ENCODE results near the gene SLC12A8. TPM values are rescaled to one million over a fixed set of nuclear protein-coding genes. Genes with fewer than 3 reads are reported as not detected.
"Not testable (repeated sequence)": the region's sequence is repeated elsewhere in the genome, so short reads cannot be mapped to it uniquely, and the experiment has no call there.

SLC12A8 gene
- total RNA-seq, 6 experiments from 2014 or later = 8.5 to 23.4 (median 20.3) TPM

DNA sequence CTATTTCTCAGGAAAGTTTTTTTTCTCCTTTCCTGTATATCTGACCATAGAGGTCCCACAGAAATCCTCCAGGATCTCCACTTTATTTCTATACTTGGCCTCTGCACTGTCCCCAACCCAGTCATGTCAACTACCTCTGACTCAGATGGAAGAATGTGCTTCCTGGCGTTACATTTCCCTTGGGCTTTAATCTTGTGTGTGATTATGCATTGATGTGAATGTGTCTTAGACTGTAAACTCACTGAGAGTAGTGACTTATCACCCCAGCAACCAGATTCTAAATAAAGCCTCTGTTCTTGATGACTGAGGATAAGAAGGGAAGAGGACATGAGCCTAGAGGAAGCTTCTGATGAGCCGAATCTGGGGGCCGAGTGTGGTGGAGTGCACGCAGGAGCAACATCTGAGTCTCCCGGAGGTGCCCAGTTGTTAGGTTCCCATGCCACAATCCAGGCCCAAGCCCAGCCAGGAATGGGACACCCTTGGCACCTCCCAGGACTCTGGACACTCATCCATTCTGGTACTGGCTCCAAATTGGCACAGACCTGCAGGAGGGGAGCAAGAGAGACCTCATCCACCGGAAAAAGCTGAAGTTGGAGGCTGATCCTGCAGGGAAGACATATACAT lies 124.7 kb downstream of the SLC12A8 start:
- DNase-seq (no peak), ATAC-seq (no peak)
- intact Hi-C loops (cut with DNase I) = no loop called here
- Histone ChIP-seq H3K4me1 (no peaks in the 10 kb centered on the region), H3K27me3 (no peaks in the 10 kb centered on the region), H3K36me3 (no peaks in the 10 kb centered on the region), H3K27ac (no peak overlapping the region), H3K4me3 (no peak overlapping the region), H3K9me3 (no peaks in the 10 kb centered on the region)
- 87% methylated on average over 4 of the region's 6 CpGs for WGBS (ENCODE audit: insufficient coverage, low coverage, low lambda C conversion rate, missing lambda C conversion rate)
- TF ChIP-seq CTCF (IDR thresholded peaks at IDR 0.05) (no peak), POLR2A (IDR thresholded peaks at IDR 0.05) (no peak)

DNA sequence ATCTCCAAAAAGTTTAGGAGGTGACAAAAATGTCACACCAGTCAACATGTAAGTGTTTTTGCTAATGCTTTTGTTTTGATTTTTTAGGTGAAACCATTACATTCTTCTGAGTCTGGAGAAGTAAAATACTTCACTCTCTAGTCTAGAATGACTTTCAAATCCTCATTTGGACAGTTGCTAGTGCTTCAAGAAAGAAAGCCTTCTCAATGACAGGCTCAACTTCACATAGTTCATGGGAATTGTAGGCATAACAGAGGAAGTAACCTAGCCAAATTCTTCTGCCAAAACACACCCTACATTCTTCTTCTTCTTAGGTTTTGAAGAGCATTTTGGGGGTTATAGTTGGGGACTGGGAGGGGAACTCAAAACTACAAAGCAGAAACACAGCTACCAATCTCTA lies 127.4 kb downstream of the SLC12A8 start:
- no peaks in the 10 kb centered on the region for H3K27me3 ChIP-seq
- no peaks in the 10 kb centered on the region for H3K9me3 ChIP-seq
- no peak for ATAC-seq
- no peak overlapping the region for H3K4me3 ChIP-seq
- TF ChIP-seq POLR2A (IDR thresholded peaks at IDR 0.05) (no peak), CTCF (IDR thresholded peaks at IDR 0.05) (no peak)
- intact Hi-C loops (cut with DNase I) = no loop called here
- no peaks in the 10 kb centered on the region for H3K36me3 ChIP-seq
- no peaks in the 10 kb centered on the region for H3K4me1 ChIP-seq
- H3K27ac ChIP-seq = no peak overlapping the region
- no peak for DNase-seq

DNA sequence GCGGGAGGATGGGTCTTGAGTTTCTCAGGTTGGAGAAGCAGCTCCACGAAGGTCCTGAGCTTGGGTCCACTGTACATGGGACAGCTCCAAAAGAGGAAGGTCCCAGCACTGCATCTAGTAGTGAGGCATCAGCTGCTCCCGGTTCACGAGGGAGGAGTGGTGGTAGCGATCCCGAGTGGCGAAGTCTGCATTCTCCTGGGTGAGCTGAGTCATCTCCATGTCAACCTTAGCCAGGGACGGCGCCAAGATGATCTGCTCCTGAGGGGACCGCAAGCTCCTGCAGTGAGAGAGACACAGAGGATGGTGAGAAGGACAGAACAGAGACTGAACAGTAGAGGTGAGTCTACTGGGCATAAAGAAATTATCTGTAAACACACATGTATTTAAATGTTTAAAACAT lies 128.8 kb downstream of the SLC12A8 start:
- H3K4me3 ChIP-seq = no peak overlapping the region
- no peak for TF ChIP-seq POLR2A (IDR thresholded peaks at IDR 0.05)
- TF ChIP-seq CTCF (IDR thresholded peaks at IDR 0.05) = no peak
- no peak overlapping the region for H3K27ac ChIP-seq
- WGBS (ENCODE audit: insufficient coverage, low coverage, low lambda C conversion rate, missing lambda C conversion rate) = 89% methylated on average over 10 of the region's 10 CpGs
- no peaks in the 10 kb centered on the region for H3K27me3 ChIP-seq
- H3K4me1 ChIP-seq = no peaks in the 10 kb centered on the region
- intact Hi-C loops (cut with DNase I) = no loop called here
- no peaks in the 10 kb centered on the region for H3K36me3 ChIP-seq
- DNase-seq (no peak), ATAC-seq (peak in 1 of 4 donors; percentile 21)
- no peaks in the 10 kb centered on the region for H3K9me3 ChIP-seq

- ATAC-seq; H3K27me3 ChIP-seq; H3K9me3 ChIP-seq; intact Hi-C loops (cut with DNase I); H3K4me1 ChIP-seq; H3K27ac ChIP-seq; DNase-seq; H3K36me3 ChIP-seq; H3K4me3 ChIP-seq: not testable (repeated sequence)
- WGBS (ENCODE audit: insufficient coverage, low coverage, low lambda C conversion rate, missing lambda C conversion rate) = 81% methylated on average over 4 of the region's 4 CpGs
Measured at GRCh38 chr3:125082339-125082738, 130.2 kb downstream of the SLC12A8 start.

DNA sequence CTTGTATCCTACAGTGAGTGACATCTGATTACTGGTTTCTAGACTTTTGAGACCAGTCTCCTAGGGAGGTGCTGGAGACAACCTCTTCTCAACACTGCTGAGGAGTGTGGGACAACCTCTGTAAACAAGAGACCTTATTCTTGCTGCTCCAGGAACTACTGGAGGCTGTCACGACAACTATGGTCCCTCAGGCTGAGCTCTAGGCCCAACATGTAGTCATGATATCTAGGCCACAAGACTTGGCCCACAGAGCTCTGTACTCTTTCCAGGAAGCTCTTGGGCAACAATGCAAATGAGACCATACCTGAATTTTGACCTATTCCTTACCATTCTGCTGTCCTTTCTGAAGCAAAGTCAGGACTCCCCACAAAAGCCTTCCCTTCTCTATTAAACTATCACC lies 132.5 kb downstream of the SLC12A8 start:
- H3K27ac ChIP-seq = no peak overlapping the region
- H3K4me1 ChIP-seq = no peaks in the 10 kb centered on the region
- intact Hi-C loops (cut with DNase I) = no loop called here
- H3K36me3 ChIP-seq = no peaks in the 10 kb centered on the region
- H3K9me3 ChIP-seq = no peaks in the 10 kb centered on the region
- WGBS (ENCODE audit: insufficient coverage, low coverage, low lambda C conversion rate, missing lambda C conversion rate) = 40% methylated on average over 1 of the region's 1 CpG
- TF ChIP-seq CTCF (IDR thresholded peaks at IDR 0.05) (no peak), POLR2A (IDR thresholded peaks at IDR 0.05) (no peak)
- no peak overlapping the region for H3K4me3 ChIP-seq
- DNase-seq (no peak), ATAC-seq (peak; percentile 45 to 80 (median 64))
- no peaks in the 10 kb centered on the region for H3K27me3 ChIP-seq

All from right lobe of liver (tissue), 6 donors.